Tibial nerve (tissue), 4 donors: ENCODE data around the gene MRPL23.

Source experiments
- CTCF ChIP-seq, 5 experiments: fragments of 200-600 bp in 3 of 5; fragments of 450-650 bp in 2 of 5; sonication (generic) in 3 of 5; IDR thresholded peaks; one replicate each; pipeline ENCODE4 v1.5.1; 2016 to 2019; ENCODE audit warnings: antibody characterized with exemption in 5 of 5, mild to moderate bottlenecking in 3 of 5, moderate library complexity in 2 of 5
- EP300 ChIP-seq, 2 donors: sonication (generic); formaldehyde crosslinking; IDR thresholded peaks; one replicate each; pipeline ENCODE4 v1.6.1; 2017; ENCODE audit warnings: antibody characterized with exemption in 2 of 2, mild to moderate bottlenecking in 1 of 2

GRCh38 chr11:1964348-1964747 is 17.2 kb downstream of the MRPL23 start:
- TF ChIP-seq CTCF (IDR thresholded peaks at IDR 0.05) (no peak), EP300 (IDR thresholded peaks at IDR 0.05) (no peak)
